ENCODE results near the gene SRRT. TPM values are rescaled to one million over a fixed set of nuclear protein-coding genes. Genes with fewer than 3 reads are reported as not detected.

Gene SRRT
- total RNA-seq, 1 donor, result 51.4 TPM

DNA sequence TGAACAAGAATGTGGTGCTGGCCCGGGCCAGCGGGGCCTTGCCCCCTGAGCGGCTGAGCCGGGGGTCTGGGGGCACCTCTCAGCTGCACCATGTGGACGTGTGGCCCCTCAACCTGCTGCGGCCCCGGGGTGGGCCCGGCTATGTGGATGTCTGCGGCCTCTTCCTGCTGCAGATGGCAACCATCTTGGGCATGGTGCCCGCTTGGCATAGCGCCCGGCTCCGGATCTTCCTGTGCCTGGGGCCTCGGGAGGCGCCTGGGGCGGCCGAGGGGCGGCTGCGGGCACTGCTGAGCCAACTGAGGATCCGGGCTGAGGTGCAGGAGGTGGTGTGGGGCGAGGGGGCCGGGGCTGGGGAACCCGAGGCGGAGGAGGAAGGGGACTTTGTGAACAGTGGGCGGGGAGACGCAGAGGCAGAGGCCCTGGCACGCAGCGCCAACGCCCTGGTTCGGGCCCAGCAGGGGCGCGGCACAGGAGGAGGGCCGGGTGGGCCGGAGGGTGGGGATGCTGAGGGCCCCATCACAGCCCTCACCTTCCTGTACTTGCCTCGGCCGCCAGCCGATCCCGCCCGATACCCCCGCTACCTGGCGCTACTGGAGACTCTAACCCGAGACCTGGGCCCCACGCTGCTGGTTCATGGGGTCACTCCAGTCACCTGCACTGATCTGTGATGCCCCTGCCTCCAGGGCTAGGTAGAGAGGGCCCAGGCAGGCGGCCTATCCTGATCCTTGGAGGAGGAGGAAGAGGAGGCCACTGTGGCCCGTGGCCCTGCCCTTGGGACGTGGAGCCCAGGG, 8.8 kb upstream of the SRRT start:
- Histone ChIP-seq H3K27me3 (ENCODE audit: insufficient read depth, low read length) (no peaks in the 10 kb centered on the region), H3K4me3 (ENCODE audit: low read length) (no peak overlapping the region), H3K4me1 (ENCODE audit: insufficient read depth, low read length) (peaks cover 26% of the 10 kb centered on the region), H3K9me3 (ENCODE audit: low read depth, low read length) (no peaks in the 10 kb centered on the region)

- no peaks in the 10 kb centered on the region for H3K27me3 ChIP-seq (ENCODE audit: insufficient read depth, low read length)
- no peak overlapping the region for H3K4me3 ChIP-seq (ENCODE audit: low read length)
- H3K9me3 ChIP-seq (ENCODE audit: low read depth, low read length), result no peaks in the 10 kb centered on the region
- H3K4me1 ChIP-seq (ENCODE audit: insufficient read depth, low read length), result peaks cover 26% of the 10 kb centered on the region
These were observed 8.2 kb upstream of the SRRT start for GRCh38 chr7:100866729-100867039.

- Histone ChIP-seq H3K4me3 (ENCODE audit: low read length) (peak within 1 kb of the TSS; percentile 39), H3K27me3 (ENCODE audit: insufficient read depth, low read length) (no peaks in the 10 kb centered on the region), H3K4me1 (ENCODE audit: insufficient read depth, low read length) (peaks cover 26% of the 10 kb centered on the region), H3K9me3 (ENCODE audit: low read depth, low read length) (no peaks in the 10 kb centered on the region)
These were observed 7.7 kb upstream of the SRRT start, which contains the start of gene TRIP6 for GRCh38 chr7:100867040-100867775. TRIP6 (plus strand) TSS chr7:100867387; CDS start chr7:100867498, 111 bp downstream.

DNA sequence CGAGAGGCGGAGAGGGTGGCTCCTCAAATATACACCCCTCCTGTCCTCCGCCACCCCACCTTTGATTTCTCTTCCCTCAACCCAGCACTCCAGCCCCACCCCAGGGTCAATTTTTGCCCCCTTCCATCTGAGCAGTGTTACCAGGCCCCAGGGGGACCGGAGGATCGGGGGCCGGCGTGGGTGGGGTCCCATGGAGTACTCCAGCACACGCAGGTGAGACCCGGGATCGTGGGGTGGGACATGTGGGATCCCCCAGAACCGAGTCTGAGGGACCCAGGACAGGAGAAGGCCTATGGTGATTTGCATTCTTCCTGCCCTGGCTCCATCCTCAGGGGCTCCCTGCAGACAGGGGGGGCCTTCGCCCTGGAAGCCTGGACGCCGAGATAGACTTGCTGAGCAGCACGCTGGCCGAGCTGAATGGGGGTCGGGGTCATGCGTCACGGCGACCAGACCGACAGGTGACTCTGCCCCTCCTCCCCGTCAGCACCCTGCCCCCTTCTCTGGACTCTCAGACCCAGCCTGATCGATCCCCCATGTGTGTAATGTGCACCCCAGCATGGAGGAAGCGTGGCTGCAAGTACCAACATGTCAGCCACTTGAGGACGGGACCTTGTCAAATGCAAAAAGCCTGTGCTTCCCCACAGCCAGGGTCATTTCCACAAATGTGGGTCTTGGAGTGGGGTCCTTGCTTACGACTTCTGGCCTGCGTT, 7.0 kb upstream of the SRRT start:
- Histone ChIP-seq H3K4me3 (ENCODE audit: low read length) (peak overlapping the region; percentile 39), H3K9me3 (ENCODE audit: low read depth, low read length) (no peaks in the 10 kb centered on the region)

DNA sequence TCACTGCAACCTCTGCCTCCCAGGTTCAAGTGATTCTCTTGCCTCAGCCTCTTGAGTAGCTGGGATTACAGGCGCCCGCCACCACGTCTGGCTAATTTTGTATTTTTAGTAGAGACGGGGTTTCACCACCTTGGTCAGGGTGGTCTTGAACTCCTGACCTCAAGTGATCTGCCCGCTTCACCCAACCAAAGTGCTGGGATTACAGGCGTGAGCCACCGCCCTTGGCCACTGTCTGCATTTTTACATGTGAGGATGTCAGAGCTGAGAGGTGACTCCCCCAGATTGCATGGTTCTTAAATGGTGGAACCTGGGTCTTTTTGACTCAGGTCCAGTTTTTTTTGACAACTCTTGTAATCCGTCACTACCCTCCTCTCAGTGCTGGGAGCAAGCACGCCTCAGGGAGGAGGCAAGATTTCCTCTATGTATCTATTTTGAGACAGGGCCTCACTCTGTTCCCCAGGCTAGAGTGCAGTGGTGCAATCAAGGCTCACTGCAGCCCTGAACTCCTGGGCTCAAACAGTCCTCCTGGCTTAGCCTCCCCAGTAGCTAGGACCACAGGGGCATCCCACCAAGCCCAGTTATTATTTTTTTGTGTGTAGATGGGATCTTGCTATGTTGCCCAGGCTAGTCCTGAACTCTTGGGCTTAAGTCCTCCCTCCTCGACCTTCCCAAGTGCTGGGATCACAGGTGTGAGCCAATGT, 1.2 kb upstream of the SRRT start:
- peaks cover 28% of the 10 kb centered on the region for H3K4me1 ChIP-seq (ENCODE audit: insufficient read depth, low read length)
- no peak overlapping the region for H3K4me3 ChIP-seq (ENCODE audit: low read length)
- H3K27me3 ChIP-seq (ENCODE audit: insufficient read depth, low read length), result no peaks in the 10 kb centered on the region
- H3K9me3 ChIP-seq (ENCODE audit: low read depth, low read length), result no peaks in the 10 kb centered on the region

More for the DNA sequence above, 7.0 kb upstream of the SRRT start:
- Histone ChIP-seq H3K4me1 (ENCODE audit: insufficient read depth, low read length) (peaks cover 26% of the 10 kb centered on the region), H3K27me3 (ENCODE audit: insufficient read depth, low read length) (no peaks in the 10 kb centered on the region)

DNA sequence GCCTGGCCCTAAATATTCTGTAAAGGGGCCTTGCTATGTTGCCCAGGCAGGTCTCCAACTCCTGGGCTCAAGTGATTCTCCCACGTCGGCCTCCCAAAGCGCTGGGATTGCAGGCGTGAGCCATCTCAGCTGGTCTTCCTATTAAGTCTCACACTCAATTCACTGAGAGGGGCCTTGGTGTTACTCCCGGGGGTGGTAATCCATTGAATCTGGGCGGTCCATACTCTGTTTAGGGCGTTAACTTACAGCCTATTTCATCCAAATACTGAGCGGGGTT, 665 bp upstream of the SRRT start:
- Histone ChIP-seq H3K4me3 (ENCODE audit: low read length) (peak overlapping the region; percentile 63), H3K27me3 (ENCODE audit: insufficient read depth, low read length) (no peaks in the 10 kb centered on the region), H3K4me1 (ENCODE audit: insufficient read depth, low read length) (peaks cover 28% of the 10 kb centered on the region), H3K9me3 (ENCODE audit: low read depth, low read length) (no peaks in the 10 kb centered on the region)

DNA sequence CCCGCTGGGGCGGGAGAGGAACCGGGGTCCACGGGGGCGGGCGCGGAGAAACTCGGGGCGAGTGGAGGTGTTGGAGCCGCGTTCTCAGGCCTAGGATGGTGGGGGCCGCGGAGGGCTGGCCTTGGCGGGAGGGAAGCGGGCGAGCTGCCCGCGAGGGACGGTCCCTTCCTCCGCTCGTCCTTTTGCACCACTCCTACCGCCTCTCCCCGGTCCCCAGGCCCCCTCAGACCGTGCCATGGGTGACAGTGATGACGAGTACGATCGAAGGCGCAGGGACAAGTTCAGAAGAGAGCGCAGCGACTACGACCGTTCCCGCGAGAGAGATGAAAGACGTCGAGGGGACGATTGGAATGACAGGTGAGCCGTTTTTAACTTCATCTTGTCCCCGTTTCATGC, 451 bp downstream of the SRRT start:
- H3K4me3 ChIP-seq (ENCODE audit: low read length), result peak overlapping the region; percentile 63
- H3K27me3 ChIP-seq (ENCODE audit: insufficient read depth, low read length), result no peaks in the 10 kb centered on the region
- no peaks in the 10 kb centered on the region for H3K9me3 ChIP-seq (ENCODE audit: low read depth, low read length)
- H3K4me1 ChIP-seq (ENCODE audit: insufficient read depth, low read length), result peaks cover 28% of the 10 kb centered on the region

DNA sequence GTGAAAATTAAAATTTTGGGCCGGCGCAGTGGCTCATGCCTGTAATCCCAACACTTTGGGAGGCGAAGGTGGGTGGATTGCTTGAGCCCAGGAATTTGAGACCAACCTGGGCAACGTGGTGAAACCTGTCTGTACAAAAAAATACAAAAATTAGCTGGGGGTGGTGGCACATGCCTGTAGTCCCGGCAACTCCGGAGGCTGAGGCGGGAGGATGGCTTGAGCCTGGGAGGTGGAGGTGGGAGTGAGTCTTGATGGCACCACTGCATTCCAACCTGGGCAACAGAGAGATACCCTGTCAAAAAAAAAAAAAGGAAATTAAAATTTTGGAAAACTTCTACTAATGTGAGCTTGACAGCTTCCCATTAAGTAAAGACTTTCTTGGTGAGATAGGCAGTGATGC, 3.1 kb downstream of the SRRT start:
- Histone ChIP-seq H3K27me3 (ENCODE audit: insufficient read depth, low read length) (no peaks in the 10 kb centered on the region), H3K4me1 (ENCODE audit: insufficient read depth, low read length) (peaks cover 28% of the 10 kb centered on the region), H3K9me3 (ENCODE audit: low read depth, low read length) (no peaks in the 10 kb centered on the region), H3K4me3 (ENCODE audit: low read length) (no peak overlapping the region)

DNA sequence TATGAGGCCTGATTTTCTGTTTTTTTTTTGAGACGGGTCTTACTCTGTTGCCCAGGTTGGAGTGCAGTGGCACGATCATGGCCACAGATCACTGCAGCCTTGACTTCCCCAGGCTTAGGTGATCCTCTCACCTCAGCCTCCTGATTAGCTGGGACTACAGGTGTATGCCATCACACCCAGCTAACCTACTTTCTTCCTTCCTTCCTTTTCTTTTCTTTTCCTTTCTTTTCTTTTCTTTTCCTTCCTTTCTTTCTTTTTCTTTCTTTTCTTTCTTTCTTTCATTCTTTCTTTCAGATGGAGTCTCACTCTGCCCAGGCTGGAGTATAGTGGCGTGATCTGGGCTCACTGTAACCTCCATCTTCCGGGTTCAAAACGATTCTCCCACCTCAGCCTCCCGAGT, 3.8 kb downstream of the SRRT start:
- no peaks in the 10 kb centered on the region for H3K9me3 ChIP-seq (ENCODE audit: low read depth, low read length)
- peaks cover 28% of the 10 kb centered on the region for H3K4me1 ChIP-seq (ENCODE audit: insufficient read depth, low read length)
- H3K4me3 ChIP-seq (ENCODE audit: low read length), result no peak overlapping the region
- H3K27me3 ChIP-seq (ENCODE audit: insufficient read depth, low read length), result no peaks in the 10 kb centered on the region

- H3K27me3 ChIP-seq (ENCODE audit: insufficient read depth, low read length), result no peaks in the 10 kb centered on the region
- no peak overlapping the region for H3K4me3 ChIP-seq (ENCODE audit: low read length)
- H3K4me1 ChIP-seq (ENCODE audit: insufficient read depth, low read length), result peaks cover 18% of the 10 kb centered on the region
- no peaks in the 10 kb centered on the region for H3K9me3 ChIP-seq (ENCODE audit: low read depth, low read length)
These were observed 4.9 kb downstream of the SRRT start for GRCh38 chr7:100879685-100880261.

DNA sequence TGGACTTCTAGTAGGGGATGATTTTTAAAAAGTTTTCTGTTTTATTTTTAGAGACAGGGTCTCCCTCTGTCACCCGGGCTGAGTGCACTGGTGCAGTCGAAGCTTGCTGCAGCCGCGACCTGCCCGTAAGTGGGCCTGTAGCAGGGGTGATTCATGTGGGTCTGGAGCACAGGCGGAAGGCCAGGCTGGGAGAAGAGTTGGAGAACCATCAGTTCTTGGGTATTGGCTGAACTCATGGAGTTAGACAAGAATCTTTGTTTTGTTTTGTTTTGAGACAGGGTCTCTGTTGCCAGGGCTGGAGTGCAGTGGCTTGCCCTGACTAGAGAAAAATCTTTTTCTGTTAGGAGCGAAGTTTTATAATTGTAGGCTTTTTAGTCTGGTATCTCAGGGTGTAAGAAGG, 5.7 kb downstream of the SRRT start:
- no peak overlapping the region for H3K4me3 ChIP-seq (ENCODE audit: low read length)
- no peaks in the 10 kb centered on the region for H3K27me3 ChIP-seq (ENCODE audit: insufficient read depth, low read length)
- H3K4me1 ChIP-seq (ENCODE audit: insufficient read depth, low read length), result peaks cover 19% of the 10 kb centered on the region
- H3K9me3 ChIP-seq (ENCODE audit: low read depth, low read length), result no peaks in the 10 kb centered on the region

GRCh38 chr7:100881136-100881535, 6.2 kb downstream of the SRRT start:
- peaks cover 16% of the 10 kb centered on the region for H3K4me1 ChIP-seq (ENCODE audit: insufficient read depth, low read length)
- no peak overlapping the region for H3K4me3 ChIP-seq (ENCODE audit: low read length)
- no peaks in the 10 kb centered on the region for H3K9me3 ChIP-seq (ENCODE audit: low read depth, low read length)
- H3K27me3 ChIP-seq (ENCODE audit: insufficient read depth, low read length), result no peaks in the 10 kb centered on the region

- H3K9me3 ChIP-seq (ENCODE audit: low read depth, low read length), result no peaks in the 10 kb centered on the region
- peaks cover 16% of the 10 kb centered on the region for H3K4me1 ChIP-seq (ENCODE audit: insufficient read depth, low read length)
- H3K27me3 ChIP-seq (ENCODE audit: insufficient read depth, low read length), result no peaks in the 10 kb centered on the region
- no peak overlapping the region for H3K4me3 ChIP-seq (ENCODE audit: low read length)
These were observed 7.3 kb downstream of the SRRT start for GRCh38 chr7:100882201-100882600.

- no peaks in the 10 kb centered on the region for H3K27me3 ChIP-seq (ENCODE audit: insufficient read depth, low read length)
- H3K4me3 ChIP-seq (ENCODE audit: low read length), result no peak overlapping the region
- peaks cover 24% of the 10 kb centered on the region for H3K4me1 ChIP-seq (ENCODE audit: insufficient read depth, low read length)
- H3K9me3 ChIP-seq (ENCODE audit: low read depth, low read length), result no peaks in the 10 kb centered on the region
These were observed 8.1 kb downstream of the SRRT start for GRCh38 chr7:100882785-100883526.

Measured in mononuclear cell (primary cell).